Large intestine (tissue), 3 donors: ENCODE data around the gene OR11A1. TPM values are rescaled to one million over a fixed set of nuclear protein-coding genes. Genes with fewer than 3 reads are reported as not detected.

ENCODE experiments used
- DNase-seq, 2 donors: peaks; one replicate each; pipeline versions ENCODE4 v3.0.0 to v3.0.0-alpha.2; 2013
- H3K27ac ChIP-seq: one replicate; pipeline ENCODE4 v1.5.1; 2013; ENCODE audit warnings: low read length
- H3K27me3 ChIP-seq: 2 replicates; pipeline ENCODE4 v1.6.1; 2013; ENCODE audit warnings: low read length; ENCODE audit not compliant: control insufficient read depth, insufficient read depth
- H3K36me3 ChIP-seq: 2 replicates; pipeline ENCODE4 v1.6.1; 2013; ENCODE audit warnings: low read length; ENCODE audit not compliant: control insufficient read depth, insufficient read depth
- H3K4me1 ChIP-seq: one replicate; pipeline ENCODE4 v1.6.1; 2013; ENCODE audit warnings: low read length; ENCODE audit not compliant: control insufficient read depth, insufficient read depth
- H3K4me3 ChIP-seq: one replicate; pipeline ENCODE4 v1.5.1; 2013; ENCODE audit warnings: low read length
- H3K9me3 ChIP-seq: one replicate; pipeline ENCODE4 v1.6.1; 2013; ENCODE audit warnings: mild to moderate bottlenecking, low read depth, low read length, moderate library complexity; ENCODE audit not compliant: control insufficient read depth
- whole genome bisulfite sequencing: methylation state at CpG from one replicate; pipeline ENCODE4 v1.1.5; 2013; ENCODE audit warnings: low lambda C conversion rate; ENCODE audit not compliant: insufficient coverage; 5-methylcytosine and 5-hydroxymethylcytosine counted together
- polyA plus RNA-seq: library from polyadenylated mRNA; unstranded; fragments of 120-200 nt; gene quantifications from one replicate; pipeline ENCODE4 v1.2.1, GENCODE V29; 2013

Gene OR11A1
- polyA plus RNA-seq, 1 donor = not detected

DNA sequence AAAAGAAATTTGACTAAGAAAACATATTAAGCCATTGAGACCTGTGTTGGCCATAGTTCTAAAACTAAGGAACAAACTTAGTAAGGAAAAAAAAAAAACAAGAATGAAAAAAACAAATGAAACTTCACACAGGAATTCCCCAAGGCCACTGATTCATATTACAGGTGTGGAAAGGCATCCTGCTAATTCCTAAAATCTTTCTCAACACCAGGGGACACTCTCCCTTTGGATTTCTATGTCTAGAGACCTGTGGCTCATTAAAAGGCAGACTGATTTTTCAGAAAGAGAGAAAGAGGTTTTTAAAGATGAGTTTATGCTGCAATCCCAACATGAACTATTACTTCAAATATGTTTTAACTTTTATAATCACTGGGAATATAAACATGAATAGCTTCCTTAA, 42.3 kb downstream of the OR11A1 start, which contains the start of gene OR12D1:
Gene OR12D1 (plus strand): TSS at position 341 of the 400 bp plus-strand sequence.
- Histone ChIP-seq H3K9me3 (no peaks in the 10 kb centered on the region), H3K27me3 (no peaks in the 10 kb centered on the region), H3K4me3 (no peak within 1 kb of the TSS), H3K36me3 (no peaks in the 10 kb centered on the region), H3K4me1 (no peaks in the 10 kb centered on the region), H3K27ac (no peak within 1 kb of the TSS)
- DNase-seq = no peak

DNA sequence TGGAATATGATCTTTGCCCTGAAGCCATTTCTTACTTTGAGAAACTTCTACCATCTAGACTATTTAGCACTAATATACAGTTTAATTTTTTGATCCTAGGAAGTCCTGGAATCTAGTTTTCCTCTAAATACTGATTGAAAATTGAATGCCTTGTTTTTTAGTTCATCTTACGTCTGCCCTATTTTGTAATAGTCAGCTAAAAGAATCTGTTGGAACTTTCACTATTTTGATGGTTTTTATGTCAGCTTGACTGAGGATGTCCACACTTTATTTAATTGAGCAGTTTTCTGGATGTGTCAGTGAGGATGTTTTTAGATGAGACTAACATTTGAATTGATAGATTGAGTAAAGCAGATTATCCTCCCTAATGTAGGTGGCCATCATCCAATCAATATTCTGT, 53.1 kb downstream of the OR11A1 start:
- H3K36me3 ChIP-seq = no peaks in the 10 kb centered on the region
- H3K27ac ChIP-seq = no peak overlapping the region
- no peak for DNase-seq
- H3K4me1 ChIP-seq = no peaks in the 10 kb centered on the region
- H3K9me3 ChIP-seq = no peaks in the 10 kb centered on the region
- WGBS = no CpG with 5 or more reads among the region's 1 CpG
- H3K27me3 ChIP-seq = no peaks in the 10 kb centered on the region
- no peak overlapping the region for H3K4me3 ChIP-seq

DNA sequence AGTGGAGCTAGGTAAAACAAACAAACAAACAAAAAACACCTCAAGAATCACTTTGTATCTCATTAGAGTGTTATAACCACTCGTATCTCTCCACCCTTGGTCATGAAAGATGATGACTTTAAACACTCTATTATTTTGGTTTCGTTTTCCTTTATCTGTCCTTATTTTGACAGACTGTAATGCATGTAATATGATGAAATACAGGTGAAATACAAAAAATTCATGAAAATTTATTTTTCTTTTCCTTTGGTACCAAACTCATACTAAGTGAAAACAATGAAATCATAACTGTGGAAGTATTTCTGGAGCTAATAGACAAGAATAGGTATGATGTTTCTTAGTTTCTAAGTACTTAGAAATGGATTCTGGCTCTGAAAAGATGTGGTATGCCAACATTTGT, 57.3 kb downstream of the OR11A1 start:
- Histone ChIP-seq H3K27me3 (no peaks in the 10 kb centered on the region), H3K27ac (no peak overlapping the region), H3K9me3 (no peaks in the 10 kb centered on the region), H3K4me1 (no peaks in the 10 kb centered on the region), H3K4me3 (no peak overlapping the region), H3K36me3 (no peaks in the 10 kb centered on the region)
- no peak for DNase-seq
- 89% methylated on average over 2 of the region's 2 CpGs for WGBS

DNA sequence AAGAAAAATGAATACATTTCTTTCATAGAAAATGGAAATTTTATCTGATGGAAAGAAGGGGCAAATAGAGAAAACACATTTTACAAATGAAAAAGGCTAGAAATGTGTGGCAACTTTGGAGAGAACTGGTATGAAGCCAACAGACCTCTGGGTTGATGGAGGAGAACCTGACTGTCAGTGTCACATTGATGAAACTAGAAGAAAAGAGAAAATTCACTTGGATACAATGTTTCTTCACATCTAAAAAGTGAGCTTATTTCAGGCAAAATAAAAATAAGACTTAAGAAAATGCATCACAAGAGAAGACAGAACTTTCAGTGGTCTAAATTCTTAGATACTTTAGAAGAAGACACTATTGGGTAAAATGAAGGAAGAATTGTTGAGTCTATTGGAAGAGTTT, 61.5 kb downstream of the OR11A1 start, which contains the start of gene OR12D2:
Gene OR12D2 (plus strand): TSS at position 301 of the 400 bp plus-strand sequence. CDS start 1,069 bp downstream, outside the sequence.
- no peaks in the 10 kb centered on the region for H3K27me3 ChIP-seq
- no peak within 1 kb of the TSS for H3K4me3 ChIP-seq
- no peaks in the 10 kb centered on the region for H3K9me3 ChIP-seq
- DNase-seq = no peak
- H3K27ac ChIP-seq = no peak within 1 kb of the TSS
- no peaks in the 10 kb centered on the region for H3K36me3 ChIP-seq
- no peaks in the 10 kb centered on the region for H3K4me1 ChIP-seq

DNA sequence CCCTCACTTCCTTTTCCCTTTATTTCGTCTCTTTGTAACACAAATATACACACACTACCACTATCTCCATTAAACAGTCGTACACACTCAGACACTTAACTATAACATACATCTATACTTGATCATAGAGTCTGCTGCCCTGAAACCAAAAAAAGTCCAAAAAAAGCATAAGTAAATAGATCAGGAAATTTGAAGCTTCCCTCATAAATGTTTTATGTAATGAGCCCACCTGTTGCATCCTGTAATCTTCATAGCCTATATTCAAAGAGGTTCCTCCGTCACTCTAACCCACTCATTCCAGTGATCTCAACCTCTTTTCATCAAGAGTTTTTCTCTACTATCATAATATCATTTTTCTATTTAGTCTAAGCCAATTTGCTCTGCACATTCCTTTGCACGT, 68.3 kb downstream of the OR11A1 start:
- Histone ChIP-seq H3K4me1 (no peaks in the 10 kb centered on the region), H3K36me3 (no peaks in the 10 kb centered on the region), H3K9me3 (no peaks in the 10 kb centered on the region), H3K27me3 (peaks cover 2% of the 10 kb centered on the region), H3K27ac (no peak overlapping the region), H3K4me3 (no peak overlapping the region)
- DNase-seq = no peak
- 78% methylated on average over 4 of the region's 4 CpGs for WGBS

DNA sequence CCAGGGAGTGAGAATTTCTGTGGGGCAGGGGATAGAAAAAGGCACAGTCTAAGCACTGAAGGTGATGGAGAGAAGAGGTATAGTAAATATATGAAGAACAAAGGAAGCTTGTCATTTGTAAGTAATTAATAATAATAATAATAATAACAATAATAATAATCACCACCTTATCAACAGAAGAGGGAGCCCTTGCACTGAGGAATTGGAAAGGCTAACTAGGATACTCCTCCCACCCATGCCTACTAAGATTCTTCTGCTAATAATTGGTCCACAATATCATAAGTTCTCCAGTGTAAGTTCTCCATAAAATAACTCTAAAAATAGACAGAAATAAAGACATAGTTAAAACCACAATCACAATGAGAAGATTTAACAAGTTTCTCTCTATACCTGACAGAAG, 80.9 kb downstream of the OR11A1 start:
- no peak overlapping the region for H3K27ac ChIP-seq
- H3K4me1 ChIP-seq = no peaks in the 10 kb centered on the region
- no peaks in the 10 kb centered on the region for H3K27me3 ChIP-seq
- no peaks in the 10 kb centered on the region for H3K36me3 ChIP-seq
- H3K4me3 ChIP-seq = no peak overlapping the region
- no peak for DNase-seq
- no peaks in the 10 kb centered on the region for H3K9me3 ChIP-seq

Other genes starting within 250 kb of the OR11A1 start
- gene OR14J1, start 155.4 kb downstream of the OR11A1 start, polyA plus RNA-seq = not detected
- gene OR5V1, start 88.2 kb downstream of the OR11A1 start, polyA plus RNA-seq = not detected
- gene OR12D3, start 81.8 kb downstream of the OR11A1 start, polyA plus RNA-seq = not detected
- gene OR12D2, start 61.4 kb downstream of the OR11A1 start, polyA plus RNA-seq = not detected
- not detected for gene OR12D1, start 42.1 kb downstream of the OR11A1 start, polyA plus RNA-seq
- not detected for gene OR10C1, start 17.8 kb downstream of the OR11A1 start, polyA plus RNA-seq
- gene OR2H1, start 84 bp upstream of the OR11A1 start, polyA plus RNA-seq = not detected
- gene MAS1L, start 30.9 kb upstream of the OR11A1 start, polyA plus RNA-seq = not detected
- gene UBD, start 102.7 kb upstream of the OR11A1 start, polyA plus RNA-seq = 8.1 TPM
- 0.03 TPM for gene OR2H2, start 128.1 kb upstream of the OR11A1 start, polyA plus RNA-seq
- 35.9 TPM for gene GABBR1, start 176.1 kb upstream of the OR11A1 start, polyA plus RNA-seq
- gene MOG, start 200.0 kb upstream of the OR11A1 start, polyA plus RNA-seq = 0.04 TPM
- gene ZFP57, start 224.1 kb upstream of the OR11A1 start, polyA plus RNA-seq = not detected